Choroid plexus epithelial cell (primary cell): ENCODE results near the gene USP2.

Source experiments
- DNase-seq: peaks from one replicate; pipeline ENCODE4 v3.0.0-alpha.2; 2010; ENCODE audit warnings: low read depth
- H3K4me3 ChIP-seq: 2 replicates; pipeline ENCODE4 v1.5.1; 2011; ENCODE audit warnings: low read depth, mild to moderate bottlenecking, control low read depth, low read length, moderate library complexity
- CTCF ChIP-seq: conservative IDR thresholded peaks from 2 replicates; pipeline ENCODE4 v1.5.1; 2011; ENCODE audit warnings: low read depth, mild to moderate bottlenecking, control low read depth, inconsistent platforms, low read length, moderate library complexity

Gene USP2

GRCh38 chr11:119337581-119338317, 43.7 kb downstream of the USP2 start:
- TF ChIP-seq CTCF, result no peak
- DNase-seq, result no peak
- H3K4me3 ChIP-seq, result no peak overlapping the region

GRCh38 chr11:119336744-119337469, 44.6 kb downstream of the USP2 start:
- no peak for DNase-seq
- TF ChIP-seq CTCF, result no peak
- no peak overlapping the region for H3K4me3 ChIP-seq

- DNase-seq, result no peak
- TF ChIP-seq CTCF, result no peak
- H3K4me3 ChIP-seq, result no peak overlapping the region
Observed at GRCh38 chr11:119335655-119336543, 45.6 kb downstream of the USP2 start.

- TF ChIP-seq CTCF, result no peak
- H3K4me3 ChIP-seq, result peak overlapping the region; percentile 86
- DNase-seq, result no peak
Observed at GRCh38 chr11:119335091-119335654, 46.3 kb downstream of the USP2 start.

GRCh38 chr11:119334174-119334930, 47.1 kb downstream of the USP2 start, which contains the start of gene RNF26:
Gene RNF26 (plus strand): TSS chr11:119334527. CDS start chr11:119335123, 596 bp downstream.
- DNase-seq, result peak; percentile 99
- peak within 1 kb of the TSS; percentile 86 for H3K4me3 ChIP-seq
- TF ChIP-seq CTCF, result no peak

- no peak for TF ChIP-seq CTCF
- H3K4me3 ChIP-seq, result no peak overlapping the region
- no peak for DNase-seq
Observed at GRCh38 chr11:119332111-119332765, 49.3 kb downstream of the USP2 start.
